Stimulated activated CD8-positive, alpha-beta memory T cell treated with anti-CD3 and anti-CD28 coated beads, Interleukin-7, amount 100 ng/mL, for 48 hours (primary cell): Measurements from ENCODE around the gene MYH6.
"Not testable (repeated sequence)": the region's sequence is repeated elsewhere in the genome, so short reads cannot be mapped to it uniquely, and the experiment has no call there.

Experiments used
- DNase-seq, 2 donors: peaks; one replicate each; pipeline ENCODE4 v3.0.0-alpha.2; 2020; ENCODE audit warnings: low read depth in 1 of 2; ENCODE audit errors: extremely low read depth in 1 of 2

Gene MYH6

DNA sequence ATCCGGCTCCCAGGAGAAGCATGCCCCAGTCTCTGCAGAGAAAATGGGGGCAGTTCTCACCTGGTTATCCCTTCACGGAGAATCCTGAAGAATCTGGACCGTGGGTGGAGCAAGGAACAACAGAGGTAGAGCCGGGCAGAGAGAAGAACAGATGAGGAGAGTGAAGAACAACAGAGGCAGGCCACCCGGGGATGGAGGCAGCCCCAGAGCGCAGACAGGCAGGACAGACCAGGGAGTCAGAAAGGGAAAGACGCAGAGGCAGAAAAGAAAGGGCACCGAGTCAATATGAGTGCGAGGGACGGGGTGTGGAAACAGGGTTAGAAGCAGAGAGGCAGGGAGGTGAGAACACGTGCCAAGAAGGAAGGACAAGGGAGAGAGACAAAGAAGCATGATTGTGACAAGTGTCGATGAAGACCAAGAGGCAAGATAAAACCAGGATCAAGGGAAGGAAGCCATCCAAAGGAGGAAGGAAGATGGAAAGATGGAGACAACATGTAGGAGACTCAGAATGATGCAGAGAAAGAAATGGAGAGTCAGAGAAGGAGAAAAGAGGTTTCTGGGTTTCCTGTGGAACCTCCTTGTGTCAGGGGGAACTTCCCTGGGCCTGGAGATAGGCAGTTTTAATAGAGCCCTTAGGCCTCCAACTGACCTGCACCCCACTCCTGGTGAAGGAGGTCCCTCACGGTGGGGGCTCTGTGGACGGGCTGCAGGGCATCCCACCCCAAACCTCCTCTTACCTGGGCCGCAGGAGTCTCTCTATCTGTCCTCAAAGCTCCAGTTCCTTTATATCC is at the start of gene MYH6:
Gene MYH6, minus strand, starts transcription at position 758 of the 791 bp plus-strand sequence. CDS start 1,050 bp downstream, outside the sequence.
- DNase-seq, result no peak

DNA sequence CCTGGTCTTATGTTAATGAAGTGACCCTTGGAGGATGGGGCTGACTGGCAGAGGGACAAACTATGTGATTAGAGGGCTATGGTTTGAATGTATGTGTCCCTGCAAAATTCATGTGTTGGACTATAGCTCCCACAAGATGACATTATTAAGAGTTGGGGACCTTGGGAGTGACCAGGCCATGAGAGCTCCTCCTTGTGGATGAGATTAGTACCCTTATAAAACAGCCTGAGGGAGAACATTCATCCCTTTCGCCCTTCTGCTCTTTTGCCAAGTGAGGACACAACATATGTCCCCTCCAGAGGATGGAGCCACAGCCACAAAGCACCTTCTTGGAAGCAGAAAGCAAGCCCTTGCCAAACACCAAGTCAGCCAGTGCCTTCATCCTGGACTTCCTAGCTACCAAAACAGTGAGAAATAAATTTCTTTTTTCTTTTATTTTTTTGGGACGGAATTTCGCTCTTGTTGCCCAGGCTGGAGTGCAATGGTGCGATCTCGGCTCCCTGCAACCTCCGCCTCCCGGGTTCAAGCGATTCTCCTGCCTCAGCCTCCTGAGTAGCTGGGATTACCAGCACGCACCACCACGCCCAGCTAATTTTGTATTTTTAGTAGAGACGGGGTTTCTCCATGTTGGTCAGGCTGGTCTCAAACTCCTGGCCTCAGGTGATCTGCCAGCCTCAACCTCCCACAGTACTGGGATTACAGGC is 49.0 kb upstream of the MYH6 start:
- not testable (repeated sequence) for DNase-seq

DNA sequence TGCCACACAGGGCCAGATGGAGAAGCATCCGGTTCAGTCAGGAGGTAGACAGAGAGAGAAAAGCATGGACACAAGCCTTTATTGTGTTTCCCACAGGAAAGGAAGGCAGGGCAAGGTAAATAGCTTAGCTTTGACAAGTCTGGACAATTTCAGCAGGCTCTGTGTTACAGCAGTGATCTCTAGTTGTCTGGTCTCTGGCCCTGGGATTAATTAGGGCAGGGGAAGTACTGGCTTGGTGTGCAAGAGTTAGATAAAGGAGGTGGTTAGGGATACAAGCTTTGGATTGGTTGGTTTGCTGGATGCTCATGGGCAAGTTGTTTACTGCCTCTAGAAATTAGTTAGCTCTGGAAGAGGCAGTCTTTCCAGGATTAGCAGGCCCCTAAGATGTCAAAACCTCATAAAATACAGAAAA is 46.4 kb upstream of the MYH6 start:
- DNase-seq, result no peak

DNA sequence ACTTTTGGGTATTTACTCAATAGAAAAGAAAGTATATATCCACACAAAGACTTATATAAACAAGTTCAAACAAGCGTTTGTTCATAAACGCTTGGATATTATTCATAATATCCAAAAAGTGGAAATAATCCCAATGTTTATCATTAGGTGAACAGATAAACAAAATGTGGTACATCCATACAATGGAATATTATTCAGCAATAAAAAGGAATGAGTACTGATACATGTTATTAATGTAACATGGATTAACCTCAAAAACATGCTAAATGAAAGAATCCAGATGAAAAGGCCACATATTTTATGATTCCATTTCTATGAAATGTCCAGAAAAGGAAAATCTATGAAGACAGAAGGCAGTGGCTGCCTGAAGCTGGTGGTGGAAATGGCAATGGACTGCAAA is 44.2 kb upstream of the MYH6 start:
- no peak for DNase-seq

DNA sequence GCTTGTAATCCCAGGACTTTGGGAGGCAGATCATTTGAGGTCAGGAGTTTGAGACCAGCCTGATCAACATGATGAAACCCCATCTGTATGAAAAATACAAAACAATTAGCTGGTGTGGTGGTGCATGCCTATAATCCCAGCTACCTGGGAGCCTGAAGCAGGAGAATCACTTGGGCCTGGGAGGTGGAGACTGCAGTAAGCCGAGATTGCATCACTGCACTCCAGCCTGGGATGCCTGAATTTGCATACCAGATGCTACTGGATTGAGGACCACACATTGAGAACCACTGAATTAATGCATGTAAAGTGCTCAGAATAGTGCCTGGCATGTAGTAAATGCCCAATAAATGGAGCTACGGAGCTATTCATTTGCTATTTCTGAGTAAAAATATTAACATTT is 42.3 kb upstream of the MYH6 start:
- no peak for DNase-seq

DNA sequence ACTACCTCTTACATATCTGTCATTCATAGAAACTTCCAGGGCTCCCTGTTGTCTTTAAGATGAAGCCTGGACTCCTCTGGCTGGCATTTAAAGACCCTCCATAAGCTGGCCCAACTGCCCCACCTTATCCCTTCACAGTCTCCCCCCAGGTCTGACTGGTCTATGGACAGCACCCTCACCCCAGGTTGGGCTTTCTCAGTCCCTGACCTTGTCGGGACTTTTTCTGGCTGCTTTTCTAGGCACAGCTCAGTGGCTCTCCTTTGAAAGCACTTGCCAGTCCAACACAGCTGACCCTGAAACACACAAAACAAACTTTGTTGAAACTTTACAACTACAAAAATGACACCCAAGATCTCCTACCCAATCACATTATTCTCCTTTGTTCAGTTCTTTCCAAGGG is 41.2 kb upstream of the MYH6 start:
- DNase-seq, result no peak

DNA sequence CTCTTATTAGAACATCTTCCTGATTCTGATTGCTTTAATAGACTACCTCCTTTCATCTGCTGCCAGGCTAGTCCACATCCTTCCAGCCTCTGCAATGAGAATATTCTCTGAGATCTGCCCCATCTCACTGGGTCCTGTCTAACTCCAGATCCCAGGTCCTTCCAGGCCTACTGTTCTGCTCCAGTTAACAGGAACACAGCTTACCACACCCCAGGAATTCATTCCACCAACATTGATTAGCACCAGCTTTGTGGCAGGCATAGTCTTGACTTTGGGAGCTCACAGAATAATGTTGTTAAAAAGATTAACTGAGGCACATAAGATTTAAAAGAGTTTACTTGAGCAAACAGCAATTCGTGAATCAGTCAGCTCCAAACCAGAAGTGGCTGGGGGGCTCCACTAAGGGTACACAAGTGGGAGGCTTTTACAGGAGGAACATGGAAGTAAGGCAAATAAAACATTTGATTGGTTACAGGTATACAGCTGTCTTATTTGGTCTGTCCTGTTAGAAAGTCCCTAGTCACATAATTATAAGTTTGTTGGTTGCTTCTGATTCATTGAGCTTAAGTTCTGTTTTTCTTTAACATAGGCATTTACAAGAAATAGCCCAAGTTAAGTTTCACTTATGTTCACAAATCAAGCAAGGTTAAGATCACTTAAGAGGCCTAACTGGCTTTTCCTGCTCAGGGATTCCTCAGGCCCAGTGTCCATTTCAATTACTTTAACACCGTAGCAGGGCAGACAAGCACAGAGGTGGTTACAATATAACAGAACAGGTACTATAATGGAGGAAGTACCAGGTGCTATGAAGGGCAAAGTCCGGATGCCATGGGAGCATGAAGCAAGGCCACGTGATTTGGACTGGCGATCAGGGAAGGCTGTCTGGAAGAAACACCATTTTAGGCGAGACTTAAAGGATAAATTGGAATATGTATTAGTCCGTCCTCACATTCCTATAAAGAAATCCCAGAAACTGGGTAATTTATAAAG is 39.6 kb upstream of the MYH6 start:
- no peak for DNase-seq

DNA sequence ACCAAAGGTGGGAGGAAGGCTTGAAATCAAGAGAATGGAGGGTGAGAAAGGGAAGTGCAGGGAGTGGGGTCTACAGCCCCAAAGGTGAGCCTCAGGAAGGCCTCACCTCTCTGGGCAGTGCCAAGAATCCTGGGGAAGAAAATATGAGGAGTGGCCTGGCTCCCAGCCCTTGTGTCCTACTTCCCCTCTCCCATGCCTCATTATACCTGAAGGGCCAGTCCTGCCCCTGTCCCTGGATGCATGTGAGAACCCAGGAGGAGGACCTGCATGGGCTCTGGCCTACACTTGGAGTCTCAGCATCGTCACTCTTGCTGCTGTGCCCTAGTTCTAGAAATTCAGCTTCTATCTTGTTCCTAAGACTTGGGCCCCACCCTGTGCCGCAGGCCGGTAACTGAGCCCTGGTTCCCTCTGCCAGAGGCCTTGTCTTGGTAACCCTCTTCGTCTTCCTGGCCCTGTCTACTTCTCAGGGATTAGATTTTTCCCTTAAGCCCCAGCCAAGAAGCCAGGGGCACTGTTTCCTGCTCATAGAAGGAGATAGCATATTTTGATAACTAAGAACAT is 38.3 kb upstream of the MYH6 start:
- DNase-seq, result no peak

DNA sequence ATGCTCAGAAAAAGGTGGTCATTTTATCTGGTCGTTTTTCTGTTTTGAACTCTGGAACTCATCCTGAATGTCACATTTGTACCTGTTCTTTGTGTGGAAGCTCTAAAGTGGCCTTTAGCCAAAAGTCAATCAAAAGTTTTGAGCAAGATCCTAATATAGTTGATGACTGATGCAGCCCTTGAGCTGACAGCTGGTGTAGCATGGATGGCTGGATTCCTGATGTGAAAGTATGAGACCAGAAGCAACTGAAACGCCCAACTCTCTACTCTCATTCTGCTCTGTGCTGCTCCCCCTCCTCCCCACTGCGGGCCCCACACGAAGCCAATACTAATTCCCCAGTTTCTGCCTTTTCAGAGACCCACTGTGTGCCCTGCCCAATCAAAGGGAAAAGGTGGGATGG is 37.7 kb upstream of the MYH6 start:
- DNase-seq, result no peak

DNA sequence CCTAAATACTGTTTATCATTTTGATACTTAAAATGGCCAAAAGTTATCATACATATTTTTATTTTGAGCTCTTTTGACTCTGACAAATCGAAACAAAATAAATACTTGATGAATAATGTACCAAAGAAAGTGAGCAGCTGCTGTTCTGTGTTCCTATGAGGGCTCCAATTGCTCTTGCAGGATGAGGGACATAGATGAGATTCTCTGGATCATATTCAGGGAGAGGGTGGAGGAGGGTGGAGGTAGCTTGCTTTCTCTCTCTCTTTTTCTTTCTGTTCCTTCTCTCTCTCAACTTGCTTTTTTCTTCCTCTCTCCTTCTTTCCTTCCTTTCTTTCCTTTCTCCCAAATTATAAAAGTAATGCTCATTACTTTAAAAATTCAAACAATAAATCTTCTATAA is 36.2 kb upstream of the MYH6 start:
- DNase-seq, result no peak

DNA sequence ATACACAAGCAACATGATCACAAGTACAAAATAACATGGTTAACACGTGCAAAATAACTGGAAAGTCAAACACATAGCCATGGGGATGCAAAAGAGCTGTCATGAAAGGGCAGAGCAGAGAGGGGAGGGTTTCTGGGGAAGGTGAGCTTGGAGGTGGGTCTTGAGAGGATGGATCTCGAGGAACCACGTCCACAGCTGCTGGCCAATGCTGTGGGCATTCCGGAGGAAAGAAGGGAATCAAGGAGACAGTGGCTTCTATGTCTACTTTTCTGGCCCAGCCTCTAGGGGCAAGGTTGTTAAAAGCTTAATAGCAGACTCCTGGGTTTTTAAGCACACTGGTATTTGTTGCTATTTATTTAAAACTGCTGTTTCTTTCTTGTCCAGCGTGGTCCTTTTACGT is 35.8 kb upstream of the MYH6 start:
- DNase-seq, result no peak

DNA sequence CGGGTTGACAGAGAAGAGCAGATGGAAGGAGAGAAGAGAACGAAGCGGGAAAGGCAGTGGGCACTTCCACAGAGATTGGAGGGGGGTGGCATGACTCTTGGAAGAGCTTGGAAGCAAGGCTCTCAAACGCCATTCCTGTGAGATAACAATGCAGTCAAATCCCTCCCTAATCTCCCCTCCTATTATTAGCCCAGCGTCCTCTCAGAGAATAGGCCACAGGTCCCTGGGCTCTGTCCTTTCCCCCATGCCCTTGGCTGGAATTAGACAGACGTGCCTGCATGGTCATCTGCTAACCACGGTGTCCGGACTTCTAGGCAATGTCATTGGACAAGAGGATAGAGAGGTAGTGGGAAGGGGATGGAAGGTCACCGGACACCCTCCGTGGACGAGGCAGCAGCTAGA is 35.3 kb upstream of the MYH6 start:
- DNase-seq, result no peak

DNA sequence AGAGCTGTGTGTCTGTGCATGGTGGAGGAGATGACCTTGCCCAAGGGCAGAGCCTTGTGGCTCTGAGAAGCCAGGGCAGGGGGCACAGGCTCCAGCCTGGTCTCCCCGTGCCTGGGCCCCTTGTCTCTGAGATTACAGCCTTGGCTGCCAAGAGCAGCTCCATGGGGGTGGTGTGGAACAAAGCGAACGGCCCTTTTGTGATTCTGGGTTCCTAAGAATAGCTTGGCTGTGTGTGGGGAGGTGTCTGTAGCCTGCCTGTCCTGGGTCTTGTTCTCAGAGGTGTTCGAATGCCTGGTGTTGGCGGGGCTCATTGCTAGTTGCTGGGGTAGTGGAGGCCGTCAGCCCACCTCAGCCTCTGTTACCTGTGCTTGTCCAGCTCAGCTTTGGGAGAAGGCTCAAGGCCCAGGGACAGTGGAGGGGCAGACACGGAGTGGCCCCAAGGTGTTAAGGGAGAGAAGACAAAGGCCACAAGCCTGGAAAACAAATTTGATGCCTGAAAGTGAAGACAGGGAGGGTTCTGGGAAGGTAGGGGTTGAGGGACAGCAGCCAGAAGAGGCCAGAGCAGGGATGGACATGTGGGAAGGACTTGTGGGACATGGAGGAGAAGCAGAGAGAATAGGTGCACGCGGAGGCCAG is 34.8 kb upstream of the MYH6 start:
- no peak for DNase-seq

DNA sequence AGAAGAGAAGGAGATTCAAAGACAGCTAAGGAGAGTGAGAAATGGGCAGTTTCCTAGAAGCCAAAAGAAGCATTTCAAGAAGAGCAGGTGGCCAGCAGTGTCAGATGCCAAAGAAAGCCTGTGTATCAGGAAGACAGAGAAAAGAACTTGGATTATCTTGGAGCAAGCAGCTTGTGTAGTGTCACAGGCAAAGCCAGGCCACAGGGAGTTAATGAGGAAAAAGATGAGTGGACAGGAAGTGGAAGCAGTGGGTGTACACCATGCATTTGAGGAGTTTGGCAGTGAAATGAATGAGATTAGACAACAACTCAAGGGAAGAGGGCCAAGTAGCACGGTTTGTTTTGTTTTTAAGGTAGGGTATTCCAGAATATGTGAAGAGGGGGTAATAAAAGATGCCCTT is 33.0 kb upstream of the MYH6 start:
- no peak for DNase-seq

DNA sequence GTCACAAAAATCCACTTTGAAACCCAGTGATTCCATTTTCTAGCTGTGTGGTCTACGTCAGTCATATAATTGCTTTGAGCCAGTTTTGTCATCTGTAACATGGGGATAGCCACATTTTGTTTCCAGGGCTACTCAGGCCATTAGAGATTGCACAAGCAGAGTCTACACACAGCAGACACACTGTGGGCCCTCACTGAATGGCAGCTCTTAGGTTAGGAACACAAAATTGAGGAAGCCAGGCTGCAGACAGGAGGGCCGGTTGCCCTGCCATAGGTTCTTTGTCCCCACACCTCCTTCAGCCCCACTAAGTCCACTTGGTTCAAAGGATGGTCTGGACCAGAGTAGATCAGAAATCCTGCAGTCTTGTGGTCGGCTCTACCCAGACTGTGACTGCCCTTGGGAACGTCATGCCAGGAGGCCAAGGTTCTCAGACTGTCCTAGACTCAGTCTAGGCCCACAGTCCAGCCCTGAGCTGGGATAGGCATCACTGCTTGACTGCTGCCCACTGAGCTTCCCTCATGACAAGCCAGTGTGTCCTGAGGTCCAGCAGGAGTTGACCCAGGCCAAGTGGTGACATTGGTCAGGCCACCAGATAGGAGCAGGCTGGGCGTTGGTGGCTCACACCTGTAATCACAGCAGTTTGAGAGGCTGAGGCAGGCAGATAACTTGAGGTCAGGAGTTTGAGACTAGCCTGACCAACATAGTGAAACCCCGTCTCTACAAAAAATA is 31.2 kb upstream of the MYH6 start:
- no peak for DNase-seq

DNA sequence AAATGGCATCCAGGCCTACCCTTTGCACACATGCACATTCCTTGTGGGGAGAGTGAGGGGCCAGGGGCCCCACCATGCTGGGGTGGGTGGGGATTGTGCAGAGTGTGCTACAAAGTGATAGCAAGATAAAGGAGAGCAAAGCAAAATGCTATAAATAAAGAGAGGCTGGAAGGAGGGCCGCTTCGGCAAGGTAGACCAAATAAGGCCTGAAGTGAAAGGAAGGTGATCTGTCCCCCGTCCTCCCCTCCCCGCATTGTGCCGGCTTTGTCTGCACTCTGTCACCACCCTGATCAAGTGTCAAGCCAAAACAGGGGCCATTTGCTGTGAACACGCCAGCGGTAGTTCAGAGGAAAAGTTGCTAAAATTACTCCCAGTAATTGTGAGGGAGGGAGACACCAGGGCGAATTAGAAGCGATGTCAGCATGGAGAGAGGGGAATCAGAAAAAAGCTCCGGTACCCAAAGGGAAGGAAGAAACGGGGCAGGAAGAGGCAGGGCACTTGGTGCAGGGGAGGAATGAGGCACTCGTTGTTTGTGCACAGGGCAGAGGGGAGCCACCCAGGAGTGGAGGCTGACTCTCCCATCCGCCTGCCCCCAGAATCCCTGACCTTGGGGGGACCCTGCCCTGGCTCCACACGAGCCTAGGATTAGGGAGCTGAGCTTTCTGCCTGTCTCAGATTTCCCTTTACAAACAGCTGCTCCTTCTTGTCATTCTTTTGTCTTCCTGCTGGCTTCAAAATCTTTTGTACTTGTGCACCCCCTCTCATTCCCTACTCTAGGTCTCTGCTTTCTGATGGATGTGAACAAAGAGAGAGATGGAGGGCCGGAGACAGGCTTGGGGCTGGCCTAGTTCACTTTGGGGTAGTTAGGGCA is 30.3 kb upstream of the MYH6 start:
- DNase-seq, result no peak

DNA sequence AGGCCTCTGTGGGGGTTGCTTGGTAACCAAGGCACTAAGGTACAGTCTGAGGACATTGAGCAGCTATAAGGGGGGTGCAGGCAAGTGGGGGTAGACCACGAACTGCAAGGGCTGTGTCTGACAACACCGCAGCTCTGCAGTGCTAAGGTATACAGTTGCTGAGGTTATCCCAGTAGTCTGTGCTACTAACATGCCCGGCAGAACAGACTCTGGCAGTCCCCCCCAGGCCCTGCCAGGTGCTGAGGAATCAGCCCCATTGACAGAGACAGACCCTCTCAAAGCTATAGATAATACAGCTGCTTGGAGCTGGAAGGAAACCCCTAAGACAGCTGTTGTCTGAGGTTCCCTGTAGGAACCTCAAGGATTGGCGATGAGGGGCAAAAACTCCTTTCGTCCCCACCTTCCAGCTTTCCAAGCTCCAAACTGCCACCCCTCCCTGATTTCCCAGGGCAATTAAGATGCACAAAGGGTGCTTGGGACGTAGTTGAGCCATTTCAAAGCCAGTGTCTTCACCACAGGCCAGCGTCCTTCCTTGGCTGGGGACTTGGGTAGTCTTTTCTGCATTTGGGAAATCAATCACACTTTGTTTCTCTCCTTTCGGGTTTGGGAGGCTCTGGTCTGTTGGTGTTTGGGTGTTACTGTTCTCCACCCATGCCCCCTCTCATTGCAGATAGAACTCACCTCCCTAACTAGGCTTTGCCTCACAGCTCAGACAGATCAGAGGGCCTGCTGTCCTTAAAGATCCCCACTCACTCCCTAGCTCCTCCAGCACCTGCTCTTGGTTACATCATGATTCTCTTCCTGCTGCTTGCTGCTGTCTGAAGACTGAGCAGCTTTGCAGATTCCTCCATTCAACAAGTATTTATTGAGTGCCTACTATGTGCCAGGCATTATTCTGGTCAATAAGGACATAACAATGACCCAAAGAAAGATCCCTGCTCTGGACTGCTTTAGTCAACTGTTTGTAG is 29.3 kb upstream of the MYH6 start:
- no peak for DNase-seq
